ENCODE measurements around the gene CHRNA9. TPM values are rescaled to one million over a fixed set of nuclear protein-coding genes. Genes with fewer than 3 reads are reported as not detected.

CHRNA9 gene
- total RNA-seq, 1 donor from 2014 or later, result not detected

GRCh38 chr4:40347472-40347871 lies 12.3 kb downstream of the CHRNA9 start:
- Mint-ChIP-seq H3K36me3 (ENCODE audit: unreplicated experiment) (no peaks in the 10 kb centered on the region), H3K4me1 (ENCODE audit: unreplicated experiment) (no peaks in the 10 kb centered on the region), H3K27me3 (ENCODE audit: unreplicated experiment) (peaks cover 22% of the 10 kb centered on the region), H3K4me3 (ENCODE audit: unreplicated experiment) (no peak overlapping the region), H3K9me3 (ENCODE audit: unreplicated experiment) (no peaks in the 10 kb centered on the region), H3K27ac (ENCODE audit: unreplicated experiment) (no peak overlapping the region)
- no peak for TF ChIP-seq CTCF (IDR thresholded peaks at IDR 0.05)
- no peak for DNase-seq (ENCODE audit: extremely low spot score, unreplicated experiment)

- H3K27me3 Mint-ChIP-seq (ENCODE audit: unreplicated experiment), result peaks cover 19% of the 10 kb centered on the region
These were observed 12.9 kb downstream of the CHRNA9 start for GRCh38 chr4:40348000-40348399.

GRCh38 chr4:40349561-40350198 lies 14.5 kb downstream of the CHRNA9 start:
- TF ChIP-seq CTCF (IDR thresholded peaks at IDR 0.05), result no peak
- H3K27me3 Mint-ChIP-seq (ENCODE audit: unreplicated experiment), result peaks cover 10% of the 10 kb centered on the region
- no peak overlapping the region for H3K27ac Mint-ChIP-seq (ENCODE audit: unreplicated experiment)
- H3K36me3 Mint-ChIP-seq (ENCODE audit: unreplicated experiment), result no peaks in the 10 kb centered on the region
- no peaks in the 10 kb centered on the region for H3K9me3 Mint-ChIP-seq (ENCODE audit: unreplicated experiment)
- no peak for DNase-seq (ENCODE audit: extremely low spot score, unreplicated experiment)
- no peaks in the 10 kb centered on the region for H3K4me1 Mint-ChIP-seq (ENCODE audit: unreplicated experiment)
- no peak overlapping the region for H3K4me3 Mint-ChIP-seq (ENCODE audit: unreplicated experiment)

More at GRCh38 chr4:40348000-40348399, 12.9 kb downstream of the CHRNA9 start:
- no peak for TF ChIP-seq CTCF (IDR thresholded peaks at IDR 0.05)
- no peak for DNase-seq (ENCODE audit: extremely low spot score, unreplicated experiment)
- Mint-ChIP-seq H3K4me3 (ENCODE audit: unreplicated experiment) (no peak overlapping the region), H3K27ac (ENCODE audit: unreplicated experiment) (no peak overlapping the region), H3K36me3 (ENCODE audit: unreplicated experiment) (no peaks in the 10 kb centered on the region), H3K4me1 (ENCODE audit: unreplicated experiment) (no peaks in the 10 kb centered on the region), H3K9me3 (ENCODE audit: unreplicated experiment) (no peaks in the 10 kb centered on the region)

GRCh38 chr4:40350627-40351227 lies 15.6 kb downstream of the CHRNA9 start:
- Mint-ChIP-seq H3K27me3 (ENCODE audit: unreplicated experiment) (peaks cover 10% of the 10 kb centered on the region), H3K4me1 (ENCODE audit: unreplicated experiment) (no peaks in the 10 kb centered on the region), H3K9me3 (ENCODE audit: unreplicated experiment) (no peaks in the 10 kb centered on the region), H3K4me3 (ENCODE audit: unreplicated experiment) (no peak overlapping the region), H3K36me3 (ENCODE audit: unreplicated experiment) (no peaks in the 10 kb centered on the region), H3K27ac (ENCODE audit: unreplicated experiment) (no peak overlapping the region)
- no peak for TF ChIP-seq CTCF (IDR thresholded peaks at IDR 0.05)
- DNase-seq (ENCODE audit: extremely low spot score, unreplicated experiment), result no peak

- Mint-ChIP-seq H3K36me3 (ENCODE audit: unreplicated experiment) (no peaks in the 10 kb centered on the region), H3K9me3 (ENCODE audit: unreplicated experiment) (no peaks in the 10 kb centered on the region), H3K4me1 (ENCODE audit: unreplicated experiment) (no peaks in the 10 kb centered on the region), H3K4me3 (ENCODE audit: unreplicated experiment) (no peak overlapping the region), H3K27ac (ENCODE audit: unreplicated experiment) (no peak overlapping the region), H3K27me3 (ENCODE audit: unreplicated experiment) (peaks cover 2% of the 10 kb centered on the region)
- TF ChIP-seq CTCF (IDR thresholded peaks at IDR 0.05), result no peak
- DNase-seq (ENCODE audit: extremely low spot score, unreplicated experiment), result no peak
These were observed 19.0 kb downstream of the CHRNA9 start for GRCh38 chr4:40354158-40354557.

Measured in osteocyte (in vitro differentiated cells).